ENCODE results near the gene ITPRID1. TPM values are rescaled to one million over a fixed set of nuclear protein-coding genes. Genes with fewer than 3 reads are reported as not detected.

The ITPRID1 gene
- total RNA-seq, 1 experiment from 2014 or later = not detected

GRCh38 chr7:31647511-31647910, 133.6 kb downstream of the ITPRID1 start:
- no peak overlapping the region for H3K4me3 ChIP-seq (replicated peaks in 1 of 2; ENCODE audit: low read depth in 1 of 2, low read length in 2 of 2)
- RAD21 ChIA-PET (ENCODE audit: low non-redundant PET in 1 of 2, low total read pairs in 2 of 2, uncharacterized antibody in 2 of 2, unreplicated experiment in 2 of 2) = no interaction called here
- no TSS peak for BruUV-seq (replicated peaks)
- no peak for ATAC-seq
- intact Hi-C loops (cut with micrococcal nuclease) = no loop called here
- no peaks in the 10 kb centered on the region for H3K9me3 ChIP-seq (ENCODE audit: control insufficient read depth in 1 of 2, insufficient read depth in 1 of 2, low read depth in 1 of 2, low read length in 2 of 2)
- no peaks in the 10 kb centered on the region for H4K20me1 ChIP-seq (ENCODE audit: insufficient read depth)
- H3K9ac ChIP-seq (ENCODE audit: low read length) = no peak overlapping the region
- TF ChIP-seq ZNF274 (IDR thresholded peaks at IDR 0.05; ENCODE audit: low read depth, low read length) (no peak), REST (IDR thresholded peaks at IDR 0.05; ENCODE audit: low read depth) (no peak)
- CTCF ChIA-PET = no interaction called here
- no peaks in the 10 kb centered on the region for H3K9me2 ChIP-seq (ENCODE audit: insufficient read depth)
- peaks cover 30% of the 10 kb centered on the region; the same call in 1 of the 2 replicates for H3K27me3 ChIP-seq (ENCODE audit: insufficient read depth, low read length)
- no peaks in the 10 kb centered on the region for H3K36me3 ChIP-seq (ENCODE audit: control insufficient read depth in 1 of 2, insufficient read depth in 2 of 2, low read length in 2 of 2)
- no peaks in the 10 kb centered on the region for H3K4me1 ChIP-seq (ENCODE audit: control insufficient read depth in 1 of 2, insufficient read depth in 2 of 2, low read length in 2 of 2)
- DNase-seq (ENCODE audit: low read depth, low spot score) = no peak
- H2AFZ ChIP-seq (ENCODE audit: low read depth, low read length, poor library complexity, severe bottlenecking) = no peak overlapping the region
- no peak overlapping the region for H3K4me2 ChIP-seq (ENCODE audit: low read length)
- no peak overlapping the region for H3K27ac ChIP-seq (ENCODE audit: low read depth, low read length)
- POLR2A ChIA-PET = no interaction called here
- no peaks in the 10 kb centered on the region for H3K79me2 ChIP-seq (ENCODE audit: insufficient read depth, low read length)

GRCh38 chr7:31648288-31648687, 134.4 kb downstream of the ITPRID1 start:
- Histone ChIP-seq H3K27ac (ENCODE audit: low read depth, low read length) (no peak overlapping the region), H3K9me2 (ENCODE audit: insufficient read depth) (no peaks in the 10 kb centered on the region), H3K9me3 (ENCODE audit: control insufficient read depth in 1 of 2, insufficient read depth in 1 of 2, low read depth in 1 of 2, low read length in 2 of 2) (no peaks in the 10 kb centered on the region), H3K4me1 (ENCODE audit: control insufficient read depth in 1 of 2, insufficient read depth in 2 of 2, low read length in 2 of 2) (no peaks in the 10 kb centered on the region), H3K27me3 (ENCODE audit: insufficient read depth, low read length) (peaks cover 24% of the 10 kb centered on the region; the same call in 1 of the 2 replicates), H2AFZ (ENCODE audit: low read depth, low read length, poor library complexity, severe bottlenecking) (no peak overlapping the region), H3K4me3 (replicated peaks in 1 of 2; ENCODE audit: low read depth in 1 of 2, low read length in 2 of 2) (no peak overlapping the region), H3K36me3 (ENCODE audit: control insufficient read depth in 1 of 2, insufficient read depth in 2 of 2, low read length in 2 of 2) (no peaks in the 10 kb centered on the region), H3K4me2 (ENCODE audit: low read length) (no peak overlapping the region), H3K79me2 (ENCODE audit: insufficient read depth, low read length) (no peaks in the 10 kb centered on the region), H3K9ac (ENCODE audit: low read length) (no peak overlapping the region), H4K20me1 (ENCODE audit: insufficient read depth) (no peaks in the 10 kb centered on the region)
- ATAC-seq (no peak), DNase-seq (ENCODE audit: low read depth, low spot score) (no peak)
- RAD21 ChIA-PET (ENCODE audit: low non-redundant PET in 1 of 2, low total read pairs in 2 of 2, uncharacterized antibody in 2 of 2, unreplicated experiment in 2 of 2) = no interaction called here
- no TSS peak for BruUV-seq (replicated peaks)
- CTCF ChIA-PET = interaction anchor here (0.9 kb wide), 1 partner anchor 205 kb away, joined by 3 read pairs; no protein-coding TSS in a partner anchor
- POLR2A ChIA-PET = no interaction called here
- TF ChIP-seq ZNF274 (IDR thresholded peaks at IDR 0.05; ENCODE audit: low read depth, low read length) (no peak), JUND (IDR thresholded peaks at IDR 0.05) (no peak), CTCF (IDR thresholded peaks at IDR 0.05 in 2 of 3, conservative IDR thresholded peaks at IDR 0.05 in 1 of 3; ENCODE audit: borderline replicate concordance in 1 of 3, insufficient read depth in 1 of 3, low read depth in 2 of 3, low read length in 2 of 3) (peak in 1 of 3 experiments; percentile 22; a peak in 1 of 6 replicates)
- intact Hi-C loops (cut with micrococcal nuclease) = loop anchor here (1.0 kb wide), 1 partner anchor 88 kb away; no protein-coding TSS in a partner anchor

Measured in HCT116 (cell line).